ENCODE results near the gene HMCN2.

GRCh38 chr9:130432796-130433167, 167.2 kb downstream of the HMCN2 start:
- TF ChIP-seq FOS (IDR thresholded peaks at IDR 0.05; ENCODE audit: borderline replicate concordance, insufficient read depth, low read length) (no peak), JUN (IDR thresholded peaks at IDR 0.05; ENCODE audit: borderline replicate concordance, insufficient read depth, insufficient read length, low read depth) (no peak)
